Endothelial cell of umbilical vein (primary cell): ENCODE data around the gene SFXN2. TPM values are rescaled to one million over a fixed set of nuclear protein-coding genes. Genes with fewer than 3 reads are reported as not detected.

Experiments
- BruUV-seq: library from RNA; stranded (reverse); fragments of 400-500 nt; replicated peaks from 2 replicates; lab custom pipeline; 2021; lab: Mats Ljungman, UMichigan
- CTCF ChIA-PET: fragments of 300-600, 350-600 bp; sonication (Branson Sonifier 250); formaldehyde crosslinking; loops from one replicate; lab custom pipeline; 2021; ENCODE audit warnings: antibody characterized with exemption, inconsistent platforms; lab: Charles Lee
- POLR2A ChIA-PET: fragments of 300-600, 350-600 bp; sonication (Branson Sonifier 250); formaldehyde crosslinking; loops from one replicate; lab custom pipeline; 2021; ENCODE audit warnings: antibody characterized with exemption, inconsistent platforms; lab: Charles Lee
- DNase-seq: peaks from one replicate; pipeline ENCODE4 v3.0.0-alpha.2; 2011; ENCODE audit warnings: low read depth, low spot score
- FAIRE-seq: peaks from 2 replicates; lab custom pipeline; 2011; peaks lifted over from hg19 to GRCh38; lab: Jason Lieb, UNC
- H2AFZ ChIP-seq: 2 replicates; pipeline ENCODE4 v1.6.0; 2012; ENCODE audit warnings: low read depth, low read length, control low read depth, inconsistent platforms
- H3K27ac ChIP-seq: 2 replicates; pipeline ENCODE4 v1.5.1; 2011; ENCODE audit warnings: low read depth, mild to moderate bottlenecking, control low read depth, low read length, moderate library complexity; ENCODE audit not compliant: insufficient read depth
- H3K27me3 ChIP-seq, 2 experiments: 2 replicates each; pipeline versions ENCODE4 v1.6.0 to v1.6.1; 2011; ENCODE audit warnings: low read length in 2 of 2, mixed read lengths in 1 of 2; ENCODE audit not compliant: control insufficient read depth in 2 of 2, insufficient read depth in 2 of 2
- H3K36me3 ChIP-seq, 2 experiments: 2 replicates in 1 of 2; 3 replicates in 1 of 2; pipeline ENCODE4 v1.5.1; 2011; ENCODE audit warnings: low read length in 2 of 2, mild to moderate bottlenecking in 1 of 2, moderate library complexity in 1 of 2; ENCODE audit not compliant: control insufficient read depth in 2 of 2, insufficient read depth in 2 of 2; ENCODE audit errors: extremely low read depth in 1 of 2
- H3K4me1 ChIP-seq: 3 replicates; pipeline ENCODE4 v1.5.1; 2011; ENCODE audit warnings: mild to moderate bottlenecking, low read length; ENCODE audit not compliant: control insufficient read depth, insufficient read depth; ENCODE audit errors: extremely low read depth
- H3K4me2 ChIP-seq: 2 replicates; pipeline ENCODE4 v1.6.1; 2011; ENCODE audit warnings: low read length, control low read depth, mixed read lengths; ENCODE audit not compliant: insufficient read depth
- H3K4me3 ChIP-seq, 3 experiments: fragments of 200-600 bp in 1 of 3; sonication (generic), shearing (Covaris generic) in 1 of 3; replicated peaks in 1 of 3; 2 replicates each; pipeline ENCODE4 v1.5.1; 2011 to 2016; ENCODE audit warnings: control low read depth in 3 of 3, low read length in 3 of 3, mild to moderate bottlenecking in 2 of 3, inconsistent platforms in 1 of 3, low read depth in 1 of 3, moderate library complexity in 1 of 3; ENCODE audit not compliant: insufficient read depth in 1 of 3
- H3K79me2 ChIP-seq: 2 replicates; pipeline ENCODE4 v1.6.0; 2012; ENCODE audit warnings: low read length, inconsistent platforms; ENCODE audit not compliant: control insufficient read depth, insufficient read depth
- H3K9ac ChIP-seq: replicated peaks from 2 replicates; pipeline ENCODE3; 2011; ENCODE audit warnings: low read length, control low read depth; ENCODE audit not compliant: insufficient read depth; ENCODE audit errors: extremely low read depth
- H3K9me1 ChIP-seq: replicated peaks from 3 replicates; pipeline ENCODE4 v1.6.0; 2011; ENCODE audit warnings: mild to moderate bottlenecking, low read length; ENCODE audit not compliant: control insufficient read depth, insufficient read depth; ENCODE audit errors: extremely low read depth
- H3K9me3 ChIP-seq: replicated peaks from 2 replicates; pipeline ENCODE4 v1.5.1; 2012; ENCODE audit warnings: low read length, inconsistent platforms; ENCODE audit not compliant: control insufficient read depth, insufficient read depth
- H4K20me1 ChIP-seq: replicated peaks from 2 replicates; pipeline ENCODE3; 2011; ENCODE audit warnings: mild to moderate bottlenecking, low read length; ENCODE audit not compliant: control insufficient read depth, insufficient read depth; ENCODE audit errors: extremely low read depth
- CTCF ChIP-seq, 2 donors: IDR thresholded peaks; 1 replicate in 1 of 2; 2 replicates in 1 of 2; pipeline ENCODE4 v1.5.1; 2011; ENCODE audit warnings: low read length in 2 of 2, mild to moderate bottlenecking in 2 of 2, moderate library complexity in 2 of 2, control low read depth in 1 of 2, inconsistent platforms in 1 of 2, low read depth in 1 of 2; ENCODE audit not compliant: insufficient read depth in 1 of 2; ENCODE audit errors: extremely low read depth in 1 of 2
- EZH2 ChIP-seq: IDR thresholded peaks from 2 replicates; pipeline ENCODE4 v1.6.1; 2012; ENCODE audit warnings: borderline replicate concordance, low read depth, mild to moderate bottlenecking, moderate library complexity, low read length, inconsistent platforms; ENCODE audit not compliant: severe bottlenecking
- FOS ChIP-seq: IDR thresholded peaks from 2 replicates; pipeline ENCODE4 v1.6.1; 2011; ENCODE audit warnings: mild to moderate bottlenecking, low read length, moderate library complexity, borderline replicate concordance; ENCODE audit not compliant: insufficient read depth
- GATA2 ChIP-seq: IDR thresholded peaks from 2 replicates; pipeline ENCODE4 v1.7.0; 2011; ENCODE audit warnings: low read depth, mild to moderate bottlenecking, moderate library complexity, mixed read lengths, low read length; ENCODE audit not compliant: insufficient read length, insufficient read depth
- JUN ChIP-seq: IDR thresholded peaks from 2 replicates; pipeline ENCODE4 v1.6.1; 2011; ENCODE audit warnings: borderline replicate concordance, low read depth; ENCODE audit not compliant: insufficient read length, insufficient read depth
- MAX ChIP-seq: IDR thresholded peaks from 2 replicates; pipeline ENCODE4 v1.6.1; 2011; ENCODE audit not compliant: insufficient read depth, insufficient read length
- MYC ChIP-seq: IDR thresholded peaks from one replicate; pipeline ENCODE4 v1.6.1; 2011; ENCODE audit warnings: mild to moderate bottlenecking, low read depth, low read length
- POLR2A ChIP-seq: IDR thresholded peaks from 2 replicates; pipeline ENCODE4 v1.6.1; 2012; ENCODE audit warnings: low read depth, mild to moderate bottlenecking, control low read depth, low read length
- POLR2AphosphoS5 ChIP-seq: IDR thresholded peaks from 2 replicates; pipeline ENCODE4 v1.6.1; 2012; ENCODE audit warnings: low read depth, mild to moderate bottlenecking, control low read depth, low read length, moderate library complexity; ENCODE audit not compliant: insufficient read depth
- dilution Hi-C: fragments of 300-500 bp; cut with MboI; formaldehyde crosslinking; loops from one replicate; pipeline ENCODE4 v1.15.0; 2019; ENCODE audit warnings: low sequenced_read_pairs; ENCODE audit not compliant: extremely low pct_ligation_motif_present
- intact Hi-C: fragments of 100-400 bp; cut with micrococcal nuclease; formaldehyde crosslinking; loops from one replicate; pipeline ENCODE4 v1.10.0; 2022
- polyA plus RNA-seq, 4 experiments: library from polyadenylated mRNA; depleted of rRNA in 3 of 4; stranded (reverse) in 3 of 4; unstranded in 1 of 4; fragments of >200 nt; gene quantifications; 2 replicates each; pipeline versions ENCODE4 v1.2.1 to v1.2.3, GENCODE V29; 2011 to 2012; ENCODE audit warnings: missing spikeins in 1 of 4
- total RNA-seq: library from RNA; stranded (reverse); gene quantifications from 2 replicates; pipeline ENCODE4 v1.2.3, GENCODE V29; 2021

Gene SFXN2
- total and polyA plus RNA-seq, 2 donors (not counting 3 experiments of a cell fraction or from before 2014, with no cell fraction given), result 9.8 to 17.0 TPM

GRCh38 chr10:102677331-102678067 lies 36.9 kb upstream of the SFXN2 start:
- Histone ChIP-seq H2AFZ (no peak overlapping the region), H3K9ac (no peak overlapping the region), H3K79me2 (no peaks in the 10 kb centered on the region), H3K27me3 (no peaks in the 10 kb centered on the region), H3K4me1 (peaks cover 5% of the 10 kb centered on the region), H3K9me1 (no peaks in the 10 kb centered on the region), H3K36me3 (no peaks in the 10 kb centered on the region), H3K27ac (no peak overlapping the region), H4K20me1 (no peaks in the 10 kb centered on the region), H3K4me3 (no peak overlapping the region), H3K9me3 (no peaks in the 10 kb centered on the region), H3K4me2 (no peak overlapping the region)
- POLR2A ChIA-PET, result no interaction called here
- CTCF ChIA-PET, result interaction anchor here (0.6 to 8.1 kb wide), 14 partner anchors 8 to 377 kb away, joined by 3 to 75 read pairs (median 8); partner anchors contain the start of genes ARL3 and SUFU
- FAIRE-seq, result no peak
- no TSS peak for BruUV-seq
- no peak for DNase-seq
- intact Hi-C loops (loop anchor here (2.0 kb wide), 1 partner anchor 35 kb away; no protein-coding TSS in a partner anchor), dilution Hi-C loops (no loop called here)
- TF ChIP-seq MAX (no peak), POLR2AphosphoS5 (no peak), MYC (no peak), JUN (no peak), CTCF (IDR thresholded peaks at IDR 0.05; ENCODE audit: extremely low read depth in 1 of 2, insufficient read depth in 1 of 2, low read depth in 1 of 2, low read length in 2 of 2) (no peak), POLR2A (no peak), GATA2 (no peak), FOS (no peak), EZH2 (no peak)
